ENCODE measurements around the gene KBTBD4. TPM values are rescaled to one million over a fixed set of nuclear protein-coding genes. Genes with fewer than 3 reads are reported as not detected.

KBTBD4 gene
- total RNA-seq, 1 donor from 2014 or later, result 15.4 TPM

GRCh38 chr11:47589977-47590861, 11.4 kb upstream of the KBTBD4 start:
- peaks cover 14% of the 10 kb centered on the region for H3K27me3 Mint-ChIP-seq (ENCODE audit: low read depth)
- no peak overlapping the region for H3K27ac Mint-ChIP-seq (ENCODE audit: unreplicated experiment)
- peaks cover 45% of the 10 kb centered on the region for H3K4me1 Mint-ChIP-seq
- H3K36me3 Mint-ChIP-seq (ENCODE audit: low read depth), result no peaks in the 10 kb centered on the region
- no peak overlapping the region for H3K4me3 Mint-ChIP-seq
- no peaks in the 10 kb centered on the region for H3K9me3 Mint-ChIP-seq
- no peak for DNase-seq (ENCODE audit: low read depth, low spot score)
- no peak for TF ChIP-seq CTCF (conservative IDR thresholded peaks at IDR 0.05)

- peaks cover 12% of the 10 kb centered on the region for H3K27me3 Mint-ChIP-seq (ENCODE audit: low read depth)
- no peak overlapping the region for H3K4me3 Mint-ChIP-seq
- no peak overlapping the region for H3K27ac Mint-ChIP-seq (ENCODE audit: unreplicated experiment)
These were observed 10.8 kb upstream of the KBTBD4 start for GRCh38 chr11:47589584-47589976.

DNA sequence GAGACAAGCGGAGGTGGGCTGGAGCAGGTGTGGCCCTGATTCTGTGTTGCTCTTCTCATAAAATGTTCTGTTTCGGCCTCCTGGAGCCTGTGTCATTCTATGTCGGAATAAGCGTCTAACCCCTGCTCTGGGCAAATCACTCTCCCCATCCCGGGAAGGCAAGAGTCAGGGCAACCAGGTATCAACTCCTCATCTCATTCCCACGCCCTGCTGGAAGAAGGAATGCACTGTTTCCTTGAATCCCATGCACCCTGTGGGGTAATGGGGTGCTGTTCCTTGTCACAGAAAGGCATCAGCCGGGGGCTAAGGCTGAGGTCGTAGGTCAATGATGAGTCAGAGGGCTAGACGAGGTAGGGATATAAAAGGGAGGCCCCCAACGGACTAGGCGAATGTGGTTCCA, 10.3 kb upstream of the KBTBD4 start:
- Mint-ChIP-seq H3K27ac (ENCODE audit: unreplicated experiment) (peak overlapping the region; percentile 62), H3K4me3 (no peak overlapping the region), H3K9me3 (no peaks in the 10 kb centered on the region), H3K36me3 (ENCODE audit: low read depth) (peaks cover 4% of the 10 kb centered on the region), H3K27me3 (ENCODE audit: low read depth) (peaks cover 10% of the 10 kb centered on the region), H3K4me1 (peaks cover 40% of the 10 kb centered on the region)
- TF ChIP-seq CTCF (conservative IDR thresholded peaks at IDR 0.05), result no peak
- DNase-seq (ENCODE audit: low read depth, low spot score), result no peak

More at GRCh38 chr11:47589584-47589976, 10.8 kb upstream of the KBTBD4 start:
- Mint-ChIP-seq H3K9me3 (no peaks in the 10 kb centered on the region), H3K4me1 (peaks cover 43% of the 10 kb centered on the region), H3K36me3 (ENCODE audit: low read depth) (no peaks in the 10 kb centered on the region)
- no peak for TF ChIP-seq CTCF (conservative IDR thresholded peaks at IDR 0.05)
- DNase-seq (ENCODE audit: low read depth, low spot score), result no peak

DNA sequence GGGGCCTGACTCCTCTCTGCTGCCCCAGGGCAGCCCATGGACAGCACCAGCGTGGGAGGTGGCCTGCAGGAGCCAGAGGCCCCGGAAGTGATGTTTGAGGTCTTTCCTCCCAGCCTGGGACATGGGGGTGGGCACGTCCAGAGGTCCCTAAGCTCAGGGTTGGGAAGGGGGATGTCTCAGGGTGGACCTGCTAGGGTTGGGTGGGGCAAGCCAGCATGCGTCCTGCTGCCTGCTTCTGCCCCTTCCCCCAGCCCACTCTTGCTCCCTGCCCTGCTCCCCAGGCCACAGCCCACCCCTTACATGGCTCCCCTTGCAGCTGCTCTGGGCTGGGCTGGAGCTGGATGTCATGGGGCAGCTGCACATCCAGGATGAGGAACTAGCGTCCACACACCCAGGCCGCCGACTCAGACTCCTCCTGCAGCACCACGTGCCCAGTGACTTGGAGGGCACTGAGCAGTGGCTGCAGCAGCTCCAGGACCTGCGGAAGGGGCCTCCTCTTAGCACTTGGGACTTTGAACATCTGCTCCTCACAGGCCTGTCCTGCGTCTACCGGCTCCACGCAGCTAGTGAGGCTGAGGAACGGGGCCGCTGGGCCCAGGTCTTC, 9.1 kb upstream of the KBTBD4 start:
- TF ChIP-seq CTCF (conservative IDR thresholded peaks at IDR 0.05), result no peak
- H3K27ac Mint-ChIP-seq (ENCODE audit: unreplicated experiment), result peak overlapping the region; percentile 71
- no peak for DNase-seq (ENCODE audit: low read depth, low spot score)
- H3K9me3 Mint-ChIP-seq, result no peaks in the 10 kb centered on the region
- H3K4me3 Mint-ChIP-seq, result peak overlapping the region; percentile 23
- peaks cover 29% of the 10 kb centered on the region for H3K4me1 Mint-ChIP-seq
- H3K27me3 Mint-ChIP-seq (ENCODE audit: low read depth), result no peaks in the 10 kb centered on the region
- peaks cover 10% of the 10 kb centered on the region for H3K36me3 Mint-ChIP-seq (ENCODE audit: low read depth)

GRCh38 chr11:47587039-47587716, 8.4 kb upstream of the KBTBD4 start:
- H3K4me3 Mint-ChIP-seq, result peak overlapping the region; percentile 62
- peak overlapping the region; percentile 84 for H3K27ac Mint-ChIP-seq (ENCODE audit: unreplicated experiment)

More at GRCh38 chr11:47587039-47587716, 8.4 kb upstream of the KBTBD4 start:
- H3K9me3 Mint-ChIP-seq, result no peaks in the 10 kb centered on the region
- H3K4me1 Mint-ChIP-seq, result peaks cover 23% of the 10 kb centered on the region
- peaks cover 10% of the 10 kb centered on the region for H3K36me3 Mint-ChIP-seq (ENCODE audit: low read depth)
- no peaks in the 10 kb centered on the region for H3K27me3 Mint-ChIP-seq (ENCODE audit: low read depth)
- no peak for DNase-seq (ENCODE audit: low read depth, low spot score)
- no peak for TF ChIP-seq CTCF (conservative IDR thresholded peaks at IDR 0.05)
